Measurements from ENCODE around the gene CIAO2A. TPM values are rescaled to one million over a fixed set of nuclear protein-coding genes. Genes with fewer than 3 reads are reported as not detected.

CIAO2A gene
- total and polyA plus RNA-seq, 2 experiments from 2014 or later, result 228 to 256 TPM

GRCh38 chr15:64102497-64102896, 8.9 kb upstream of the CIAO2A start:
- no peak overlapping the region for H3K4me3 ChIP-seq
- peaks cover 71% of the 10 kb centered on the region for H4K20me1 ChIP-seq (ENCODE audit: insufficient read depth, poor library complexity, severe bottlenecking)
- H3K79me2 ChIP-seq, result peaks cover 100% of the 10 kb centered on the region
- H3K4me1 ChIP-seq (ENCODE audit: insufficient read depth), result peaks cover 9% of the 10 kb centered on the region
- TF ChIP-seq EZH2phosphoT487 (IDR thresholded peaks at IDR 0.05; ENCODE audit: low read depth, severe bottlenecking, unreplicated experiment) (no peak), EZH2 (IDR thresholded peaks at IDR 0.05; ENCODE audit: borderline replicate concordance) (no peak)
- TF ChIP-seq, protein P1, sequence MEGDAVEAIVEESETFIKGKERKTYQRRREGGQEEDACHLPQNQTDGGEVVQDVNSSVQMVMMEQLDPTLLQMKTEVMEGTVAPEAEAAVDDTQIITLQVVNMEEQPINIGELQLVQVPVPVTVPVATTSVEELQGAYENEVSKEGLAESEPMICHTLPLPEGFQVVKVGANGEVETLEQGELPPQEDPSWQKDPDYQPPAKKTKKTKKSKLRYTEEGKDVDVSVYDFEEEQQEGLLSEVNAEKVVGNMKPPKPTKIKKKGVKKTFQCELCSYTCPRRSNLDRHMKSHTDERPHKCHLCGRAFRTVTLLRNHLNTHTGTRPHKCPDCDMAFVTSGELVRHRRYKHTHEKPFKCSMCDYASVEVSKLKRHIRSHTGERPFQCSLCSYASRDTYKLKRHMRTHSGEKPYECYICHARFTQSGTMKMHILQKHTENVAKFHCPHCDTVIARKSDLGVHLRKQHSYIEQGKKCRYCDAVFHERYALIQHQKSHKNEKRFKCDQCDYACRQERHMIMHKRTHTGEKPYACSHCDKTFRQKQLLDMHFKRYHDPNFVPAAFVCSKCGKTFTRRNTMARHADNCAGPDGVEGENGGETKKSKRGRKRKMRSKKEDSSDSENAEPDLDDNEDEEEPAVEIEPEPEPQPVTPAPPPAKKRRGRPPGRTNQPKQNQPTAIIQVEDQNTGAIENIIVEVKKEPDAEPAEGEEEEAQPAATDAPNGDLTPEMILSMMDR (IDR thresholded peaks at IDR 0.05; ENCODE audit: poor library complexity), result no peak
- H3K4me2 ChIP-seq, result no peak overlapping the region
- H3K27me3 ChIP-seq, result no peaks in the 10 kb centered on the region
- H3K9me2 ChIP-seq (replicated peaks; ENCODE audit: insufficient read depth), result no peaks in the 10 kb centered on the region
- H3K27ac ChIP-seq, result no peak overlapping the region
- H3K36me3 ChIP-seq (replicated peaks; ENCODE audit: insufficient read depth, low read depth), result no peaks in the 10 kb centered on the region
- 86% methylated on average over 2 of the region's 2 CpGs for WGBS (ENCODE audit: low lambda C conversion rate, missing lambda C conversion rate)
- no peak for DNase-seq (ENCODE audit: low spot score)
- H3K9me3 ChIP-seq (ENCODE audit: low read depth), result no peaks in the 10 kb centered on the region
- no peak overlapping the region for H2AFZ ChIP-seq

GRCh38 chr15:64100958-64101357, 7.3 kb upstream of the CIAO2A start:
- Histone ChIP-seq H3K4me2 (no peak overlapping the region), H3K4me1 (ENCODE audit: insufficient read depth) (peaks cover 11% of the 10 kb centered on the region), H2AFZ (no peak overlapping the region), H3K36me3 (replicated peaks; ENCODE audit: insufficient read depth, low read depth) (no peaks in the 10 kb centered on the region), H3K9me3 (ENCODE audit: low read depth) (no peaks in the 10 kb centered on the region), H3K27ac (no peak overlapping the region), H3K4me3 (no peak overlapping the region), H3K9me2 (replicated peaks; ENCODE audit: insufficient read depth) (no peaks in the 10 kb centered on the region), H3K79me2 (peaks cover 100% of the 10 kb centered on the region), H4K20me1 (ENCODE audit: insufficient read depth, poor library complexity, severe bottlenecking) (peaks cover 78% of the 10 kb centered on the region), H3K27me3 (no peaks in the 10 kb centered on the region)
- 95% methylated on average over 2 of the region's 2 CpGs for WGBS (ENCODE audit: low lambda C conversion rate, missing lambda C conversion rate)
- DNase-seq (ENCODE audit: low spot score), result no peak
- TF ChIP-seq EZH2phosphoT487 (IDR thresholded peaks at IDR 0.05; ENCODE audit: low read depth, severe bottlenecking, unreplicated experiment), result no peak
- TF ChIP-seq, protein P1 (IDR thresholded peaks at IDR 0.05; ENCODE audit: poor library complexity), result no peak
- TF ChIP-seq EZH2 (IDR thresholded peaks at IDR 0.05; ENCODE audit: borderline replicate concordance), result no peak

DNA sequence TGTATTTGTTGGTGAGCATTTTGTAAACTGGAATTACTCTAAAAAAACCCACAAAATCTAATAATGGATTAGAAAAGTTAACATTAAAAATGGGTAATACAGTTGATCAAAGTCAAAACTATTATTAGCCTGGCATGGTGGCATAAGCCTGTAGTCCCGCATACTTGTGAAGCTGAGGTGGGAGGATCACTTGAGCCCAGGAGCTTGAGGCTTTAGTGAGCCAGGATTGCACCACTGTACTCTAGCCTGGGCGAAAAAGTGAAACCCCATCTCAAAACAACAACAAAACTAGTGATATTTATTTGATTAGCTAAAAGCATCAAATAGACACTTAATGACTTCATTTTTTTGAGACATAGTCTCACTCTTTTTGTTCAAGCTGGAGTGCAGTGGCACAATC, 5.7 kb upstream of the CIAO2A start:
- Histone ChIP-seq H3K4me1 (ENCODE audit: insufficient read depth) (peaks cover 11% of the 10 kb centered on the region), H3K4me3 (no peak overlapping the region), H3K9me3 (ENCODE audit: low read depth) (no peaks in the 10 kb centered on the region), H2AFZ (no peak overlapping the region), H3K27me3 (no peaks in the 10 kb centered on the region), H3K27ac (no peak overlapping the region), H3K4me2 (peak overlapping the region; percentile 10), H3K36me3 (replicated peaks; ENCODE audit: insufficient read depth, low read depth) (no peaks in the 10 kb centered on the region), H3K79me2 (peaks cover 92% of the 10 kb centered on the region), H4K20me1 (ENCODE audit: insufficient read depth, poor library complexity, severe bottlenecking) (peaks cover 68% of the 10 kb centered on the region), H3K9me2 (replicated peaks; ENCODE audit: insufficient read depth) (no peaks in the 10 kb centered on the region)
- WGBS (ENCODE audit: low lambda C conversion rate, missing lambda C conversion rate), result 97% methylated on average over 2 of the region's 2 CpGs
- DNase-seq (ENCODE audit: low spot score), result no peak
- TF ChIP-seq EZH2phosphoT487 (IDR thresholded peaks at IDR 0.05; ENCODE audit: low read depth, severe bottlenecking, unreplicated experiment), result no peak
- TF ChIP-seq, protein P1 (IDR thresholded peaks at IDR 0.05; ENCODE audit: poor library complexity), result no peak
